Common myeloid progenitor, CD34-positive (primary cell): Measurements from ENCODE around the gene CHAC1.
A peak's percentile ranks its signal among the peaks of the same experiment; 100 is the strongest.

Experiments used
- CTCF ChIA-PET: fragments of 350-600 bp; sonication (Branson Sonifier 250); formaldehyde crosslinking; loops from one replicate; lab custom pipeline; 2021; ENCODE audit warnings: antibody characterized with exemption; lab: Charles Lee
- POLR2A ChIA-PET: fragments of 350-600 bp; sonication (Branson Sonifier 250); formaldehyde crosslinking; loops from one replicate; lab custom pipeline; 2021; ENCODE audit warnings: antibody characterized with exemption; lab: Charles Lee
- DNase-seq, 3 donors: peaks; one replicate each; pipeline versions ENCODE4 v3.0.0 to v3.0.0-alpha.2; 2013
- H3K27ac ChIP-seq, 2 experiments: 1 replicate in 1 of 2; 2 replicates in 1 of 2; pipeline ENCODE4 v1.7.0; 2013; ENCODE audit warnings: inconsistent platforms in 2 of 2, low read length in 2 of 2, mild to moderate bottlenecking in 2 of 2, low read depth in 1 of 2, moderate library complexity in 1 of 2; ENCODE audit not compliant: severe bottlenecking in 2 of 2, insufficient read depth in 1 of 2, poor library complexity in 1 of 2
- H3K27me3 ChIP-seq, 5 experiments: replicated peaks in 2 of 5; 1 replicate in 3 of 5; 2 replicates in 2 of 5; pipeline versions ENCODE4 v1.6.1 to v1.7.0; 2013; ENCODE audit warnings: low read length in 4 of 5, mild to moderate bottlenecking in 2 of 5, moderate library complexity in 2 of 5, inconsistent platforms in 1 of 5; ENCODE audit not compliant: insufficient read depth in 5 of 5, control insufficient read depth in 4 of 5
- H3K36me3 ChIP-seq, 4 experiments: 1 replicate in 2 of 4; 2 replicates in 2 of 4; pipeline versions ENCODE4 v1.6.1 to v1.7.0; 2013; ENCODE audit warnings: low read length in 3 of 4, control low read depth in 1 of 4, mild to moderate bottlenecking in 1 of 4; ENCODE audit not compliant: control insufficient read depth in 4 of 4, insufficient read depth in 4 of 4
- H3K4me1 ChIP-seq, 4 experiments: 1 replicate in 3 of 4; 2 replicates in 1 of 4; pipeline versions ENCODE4 v1.6.1 to v1.7.1; 2013; ENCODE audit warnings: low read length in 3 of 4, mild to moderate bottlenecking in 3 of 4, control low read depth in 1 of 4, inconsistent platforms in 1 of 4, moderate library complexity in 1 of 4; ENCODE audit not compliant: control insufficient read depth in 4 of 4, insufficient read depth in 4 of 4; ENCODE audit errors: control extremely low read depth in 1 of 4
- H3K4me3 ChIP-seq, 7 experiments: 1 replicate in 4 of 7; 2 replicates in 3 of 7; pipeline versions ENCODE4 v1.5.1 to v1.7.0; 2013; ENCODE audit warnings: mild to moderate bottlenecking in 7 of 7, low read length in 6 of 7, moderate library complexity in 6 of 7, inconsistent platforms in 2 of 7, low read depth in 2 of 7, control low read depth in 1 of 7; ENCODE audit not compliant: insufficient read depth in 4 of 7, control insufficient read depth in 1 of 7; ENCODE audit errors: extremely low read depth in 1 of 7
- H3K9me3 ChIP-seq, 5 experiments: 1 replicate in 4 of 5; 2 replicates in 1 of 5; pipeline versions ENCODE4 v1.6.1 to v1.7.1; 2013; ENCODE audit warnings: low read length in 4 of 5, mild to moderate bottlenecking in 2 of 5, inconsistent platforms in 1 of 5, low read depth in 1 of 5, moderate library complexity in 1 of 5; ENCODE audit not compliant: control insufficient read depth in 4 of 5, insufficient read depth in 2 of 5; ENCODE audit errors: control extremely low read depth in 1 of 5
- WGBS: methylation state at CpG from one replicate; pipeline ENCODE4 v1.1.5; 2013; ENCODE audit not compliant: insufficient coverage; 5-methylcytosine and 5-hydroxymethylcytosine counted together

The CHAC1 gene

GRCh38 chr15:40937762-40938535 is 15.3 kb upstream of the CHAC1 start:
- peaks cover 10 to 36% (median 32%) of the 10 kb centered on the region in 4 experiments for H3K4me1 ChIP-seq
- DNase-seq = peak in 2 of 3 donors; percentile 51 to 56
- ChIA-PET POLR2A (no interaction called here), CTCF (no interaction called here)
- H3K27me3 ChIP-seq = peaks cover 0 to 2% (median 0%) of the 10 kb centered on the region in 5 experiments
- no peak overlapping the region for H3K4me3 ChIP-seq
- no peak overlapping the region for H3K27ac ChIP-seq
- no peaks in the 10 kb centered on the region for H3K9me3 ChIP-seq
- 86% methylated on average over 18 of the region's 19 CpGs for WGBS
- H3K36me3 ChIP-seq = no peaks in the 10 kb centered on the region

GRCh38 chr15:40938536-40938870 is 14.8 kb upstream of the CHAC1 start:
- no peak overlapping the region for H3K27ac ChIP-seq
- POLR2A ChIA-PET = interaction anchor here (0.6 kb wide), 1 partner anchor 315 kb away, joined by 3 read pairs; no protein-coding TSS in a partner anchor

GRCh38 chr15:40940296-40940801 is 12.9 kb upstream of the CHAC1 start:
- 2% methylated on average over 7 of the region's 15 CpGs for WGBS
- Histone ChIP-seq H3K4me3 (peak overlapping the region in 4 of 7 experiments; percentile 28 to 87 (median 74)), H3K27me3 (no peaks in the 10 kb centered on the region), H3K27ac (no peak overlapping the region), H3K4me1 (peaks cover 13 to 44% (median 38%) of the 10 kb centered on the region in 4 experiments), H3K36me3 (no peaks in the 10 kb centered on the region), H3K9me3 (no peaks in the 10 kb centered on the region)
- CTCF ChIA-PET = interaction anchor here (0.6 to 6.9 kb wide), 11 partner anchors 9 to 85 kb away, joined by 3 to 46 read pairs (median 8); partner anchors contain the start of genes CHAC1 and VPS18
- POLR2A ChIA-PET = no interaction called here
- DNase-seq = peak in 2 of 3 donors; percentile 45 to 57

More at GRCh38 chr15:40938536-40938870, 14.8 kb upstream of the CHAC1 start:
- H3K36me3 ChIP-seq = no peaks in the 10 kb centered on the region
- peaks cover 0 to 2% (median 0%) of the 10 kb centered on the region in 5 experiments for H3K27me3 ChIP-seq
- DNase-seq = no peak
- CTCF ChIA-PET = interaction anchor here (1.0 to 6.9 kb wide), 4 partner anchors 7 to 79 kb away, joined by 5 to 46 read pairs (median 44); partner anchors contain the start of gene CHAC1
- peaks cover 13 to 39% (median 36%) of the 10 kb centered on the region in 4 experiments for H3K4me1 ChIP-seq
- no peak overlapping the region for H3K4me3 ChIP-seq
- WGBS = 100% methylated on average over 6 of the region's 6 CpGs
- H3K9me3 ChIP-seq = no peaks in the 10 kb centered on the region

- no peak for DNase-seq
- peaks cover 13 to 44% (median 38%) of the 10 kb centered on the region in 4 experiments for H3K4me1 ChIP-seq
- ChIA-PET CTCF (interaction anchor here (0.6 to 6.9 kb wide), 20 partner anchors 10 to 84 kb away, joined by 3 to 46 read pairs (median 6); partner anchors contain the start of genes CHAC1 and VPS18), POLR2A (interaction anchor here (0.6 to 1.6 kb wide), 3 partner anchors 10 to 141 kb away, joined by 3 to 7 read pairs (median 5); no protein-coding TSS in a partner anchor)
- no peaks in the 10 kb centered on the region for H3K9me3 ChIP-seq
- peak overlapping the region in 6 of 7 experiments; percentile 58 to 87 (median 68) for H3K4me3 ChIP-seq
- WGBS = 6% methylated on average over 2 of the region's 7 CpGs
- no peak overlapping the region for H3K27ac ChIP-seq
- no peaks in the 10 kb centered on the region for H3K36me3 ChIP-seq
- H3K27me3 ChIP-seq = no peaks in the 10 kb centered on the region
Measured at GRCh38 chr15:40941068-40941527, 12.2 kb upstream of the CHAC1 start.

GRCh38 chr15:40941528-40942336 is 11.5 kb upstream of the CHAC1 start:
- Histone ChIP-seq H3K27me3 (no peaks in the 10 kb centered on the region), H3K36me3 (no peaks in the 10 kb centered on the region), H3K4me3 (peak overlapping the region; percentile 30 to 87 (median 65)), H3K9me3 (no peaks in the 10 kb centered on the region), H3K27ac (peak overlapping the region in 1 of 2 experiments; percentile 19), H3K4me1 (peaks cover 13 to 44% (median 38%) of the 10 kb centered on the region in 4 experiments)
- ChIA-PET CTCF (interaction anchor here (0.6 to 6.9 kb wide), 24 partner anchors 10 to 109 kb away, joined by 3 to 46 read pairs (median 6); partner anchors contain the start of genes CHAC1 and VPS18), POLR2A (interaction anchor here (0.6 to 1.6 kb wide), 3 partner anchors 10 to 142 kb away, joined by 3 to 7 read pairs (median 5); no protein-coding TSS in a partner anchor)
- DNase-seq = peak; percentile 67 to 79 (median 74)
- under 1% methylated on average over 74 of the region's 92 CpGs for WGBS

DNA sequence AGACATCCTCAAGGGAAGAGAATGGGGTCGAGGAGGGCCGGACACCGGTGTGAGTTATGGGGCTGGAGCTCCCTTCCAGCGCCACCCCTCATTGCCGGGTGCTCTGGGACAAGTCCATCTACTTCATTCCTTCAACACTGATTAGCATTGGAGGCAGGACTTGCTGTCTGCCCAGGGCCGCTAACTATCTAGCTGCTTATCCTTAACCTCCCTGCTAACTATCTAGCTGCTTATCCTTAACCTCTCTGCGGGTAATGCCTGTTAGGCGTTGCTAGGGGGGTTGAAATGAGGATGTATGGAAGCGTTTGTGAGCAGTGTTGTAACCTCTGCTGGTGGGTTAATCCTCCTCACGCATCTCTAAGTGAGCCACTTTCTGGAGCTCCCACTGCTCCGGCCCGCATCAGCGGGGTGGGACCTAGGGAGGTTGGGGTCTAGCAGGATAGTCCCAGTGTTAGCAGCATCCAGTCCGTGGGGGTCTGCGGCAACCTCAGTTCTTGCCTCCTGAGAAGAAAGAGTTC is 10.9 kb upstream of the CHAC1 start:
- H3K36me3 ChIP-seq = no peaks in the 10 kb centered on the region
- peak overlapping the region in 1 of 2 experiments; percentile 19 for H3K27ac ChIP-seq
- peaks cover 13 to 44% (median 38%) of the 10 kb centered on the region in 4 experiments for H3K4me1 ChIP-seq
- peak in 2 of 3 donors; percentile 69 to 71 for DNase-seq
- WGBS = 18% methylated on average over 10 of the region's 15 CpGs
- no peaks in the 10 kb centered on the region for H3K27me3 ChIP-seq
- ChIA-PET CTCF (interaction anchor here (0.6 to 6.9 kb wide), 20 partner anchors 9 to 108 kb away, joined by 3 to 46 read pairs (median 5); partner anchors contain the start of genes CHAC1 and VPS18), POLR2A (interaction anchor here (1.2 to 1.6 kb wide), 2 partner anchors 9 to 12 kb away, joined by 3 to 7 read pairs; no protein-coding TSS in a partner anchor)
- no peaks in the 10 kb centered on the region for H3K9me3 ChIP-seq
- peak overlapping the region; percentile 30 to 87 (median 65) for H3K4me3 ChIP-seq
